ENCODE data around the gene PDE4B.
"Not testable (repeated sequence)": the region's sequence is repeated elsewhere in the genome, so short reads cannot be mapped to it uniquely, and the experiment has no call there.

Gene PDE4B

GRCh38 chr1:66403007-66403731 is 610.5 kb downstream of the PDE4B start:
- no peaks in the 10 kb centered on the region for H3K9me2 ChIP-seq (ENCODE audit: low read depth, low read length)
- peak overlapping the region; percentile 62 for H3K9ac ChIP-seq (ENCODE audit: low read length)
- H3K36me3 ChIP-seq (ENCODE audit: insufficient read depth, low read length): no peaks in the 10 kb centered on the region
- H3K27ac ChIP-seq (ENCODE audit: low read depth, low read length, poor library complexity, severe bottlenecking): peak overlapping the region; percentile 96
- no peaks in the 10 kb centered on the region for H4K20me1 ChIP-seq (ENCODE audit: insufficient read depth, low read length)
- no peaks in the 10 kb centered on the region for H3K27me3 ChIP-seq (ENCODE audit: insufficient read depth, low read length)
- no peaks in the 10 kb centered on the region for H3K9me3 ChIP-seq (ENCODE audit: low read length)
- H3K4me2 ChIP-seq (ENCODE audit: low read length): peak overlapping the region; percentile 63
- no peaks in the 10 kb centered on the region for H3K79me2 ChIP-seq (ENCODE audit: insufficient read depth, low read length)
- H3F3A ChIP-seq (ENCODE audit: insufficient read depth, low read length): no peaks in the 10 kb centered on the region
- TF ChIP-seq CTCF (IDR thresholded peaks at IDR 0.05; ENCODE audit: low read length) (peak; percentile 62), EZH2 (IDR thresholded peaks at IDR 0.05; ENCODE audit: borderline replicate concordance, low read length) (no peak)
- peaks cover 59% of the 10 kb centered on the region for H3K4me1 ChIP-seq (ENCODE audit: insufficient read depth, low read length, severe bottlenecking)
- no peak overlapping the region; the same call in 1 of the 2 replicates for H2AFZ ChIP-seq (ENCODE audit: low read length)
- H3K4me3 ChIP-seq (ENCODE audit: low read depth, low read length, poor library complexity, severe bottlenecking): peak overlapping the region; percentile 43

GRCh38 chr1:66405061-66405460 is 612.4 kb downstream of the PDE4B start:
- Histone ChIP-seq H3K9me2 (ENCODE audit: low read depth, low read length) (no peaks in the 10 kb centered on the region), H3K4me3 (ENCODE audit: low read depth, low read length, poor library complexity, severe bottlenecking) (no peak overlapping the region), H3K27ac (ENCODE audit: low read depth, low read length, poor library complexity, severe bottlenecking) (no peak overlapping the region), H2AFZ (ENCODE audit: low read length) (no peak overlapping the region), H3K27me3 (ENCODE audit: insufficient read depth, low read length) (no peaks in the 10 kb centered on the region), H3K79me2 (ENCODE audit: insufficient read depth, low read length) (no peaks in the 10 kb centered on the region), H3K4me1 (ENCODE audit: insufficient read depth, low read length, severe bottlenecking) (peaks cover 40% of the 10 kb centered on the region), H3K9me3 (ENCODE audit: low read length) (no peaks in the 10 kb centered on the region), H3F3A (ENCODE audit: insufficient read depth, low read length) (no peaks in the 10 kb centered on the region), H4K20me1 (ENCODE audit: insufficient read depth, low read length) (no peaks in the 10 kb centered on the region), H3K36me3 (ENCODE audit: insufficient read depth, low read length) (no peaks in the 10 kb centered on the region), H3K9ac (ENCODE audit: low read length) (no peak overlapping the region), H3K4me2 (ENCODE audit: low read length) (no peak overlapping the region)
- no peak for TF ChIP-seq EZH2 (IDR thresholded peaks at IDR 0.05; ENCODE audit: borderline replicate concordance, low read length)
- TF ChIP-seq CTCF (IDR thresholded peaks at IDR 0.05; ENCODE audit: low read length): no peak

- not testable (repeated sequence) for H3F3A ChIP-seq (ENCODE audit: insufficient read depth, low read length); H3K9ac ChIP-seq (ENCODE audit: low read length); H3K9me2 ChIP-seq (ENCODE audit: low read depth, low read length); H3K4me2 ChIP-seq (ENCODE audit: low read length); H2AFZ ChIP-seq (ENCODE audit: low read length); H3K27ac ChIP-seq (ENCODE audit: low read depth, low read length, poor library complexity, severe bottlenecking); H3K4me1 ChIP-seq (ENCODE audit: insufficient read depth, low read length, severe bottlenecking); H3K36me3 ChIP-seq (ENCODE audit: insufficient read depth, low read length); H3K79me2 ChIP-seq (ENCODE audit: insufficient read depth, low read length); H3K27me3 ChIP-seq (ENCODE audit: insufficient read depth, low read length); H3K4me3 ChIP-seq (ENCODE audit: low read depth, low read length, poor library complexity, severe bottlenecking); H4K20me1 ChIP-seq (ENCODE audit: insufficient read depth, low read length); H3K9me3 ChIP-seq (ENCODE audit: low read length)
Measured at GRCh38 chr1:66411449-66411848, 618.8 kb downstream of the PDE4B start.

- Histone ChIP-seq H3K9ac (ENCODE audit: low read length) (no peak overlapping the region), H3K27me3 (ENCODE audit: insufficient read depth, low read length) (no peaks in the 10 kb centered on the region), H3K4me1 (ENCODE audit: insufficient read depth, low read length, severe bottlenecking) (peaks cover 5% of the 10 kb centered on the region), H3K9me2 (ENCODE audit: low read depth, low read length) (no peaks in the 10 kb centered on the region), H4K20me1 (ENCODE audit: insufficient read depth, low read length) (no peaks in the 10 kb centered on the region), H3K27ac (ENCODE audit: low read depth, low read length, poor library complexity, severe bottlenecking) (no peak overlapping the region), H2AFZ (ENCODE audit: low read length) (no peak overlapping the region), H3K79me2 (ENCODE audit: insufficient read depth, low read length) (no peaks in the 10 kb centered on the region), H3K36me3 (ENCODE audit: insufficient read depth, low read length) (no peaks in the 10 kb centered on the region), H3K4me2 (ENCODE audit: low read length) (no peak overlapping the region), H3F3A (ENCODE audit: insufficient read depth, low read length) (no peaks in the 10 kb centered on the region), H3K9me3 (ENCODE audit: low read length) (peaks cover 8% of the 10 kb centered on the region), H3K4me3 (ENCODE audit: low read depth, low read length, poor library complexity, severe bottlenecking) (no peak overlapping the region)
- TF ChIP-seq CTCF (IDR thresholded peaks at IDR 0.05; ENCODE audit: low read length): no peak
- no peak for TF ChIP-seq EZH2 (IDR thresholded peaks at IDR 0.05; ENCODE audit: borderline replicate concordance, low read length)
Measured at GRCh38 chr1:66412704-66413103, 620.0 kb downstream of the PDE4B start.
